OCI-LY7 (cell line): ENCODE data around the gene TMTC2. TPM values are rescaled to one million over a fixed set of nuclear protein-coding genes. Genes with fewer than 3 reads are reported as not detected.

Source experiments
- BruUV-seq: library from RNA; stranded (reverse); fragments of 400-500 nt; replicated peaks from 2 replicates; lab custom pipeline; 2021; lab: Mats Ljungman, UMichigan
- CTCF ChIA-PET: fragments of 300-600 bp; sonication (Branson Sonifier 250); formaldehyde crosslinking; loops from one replicate; lab custom pipeline; 2022; ENCODE audit warnings: antibody characterized with exemption; ENCODE audit not compliant: unreplicated experiment; lab: Charles Lee
- POLR2A ChIA-PET: fragments of 300-600 bp; sonication (Branson Sonifier 250); formaldehyde crosslinking; loops from one replicate; lab custom pipeline; 2022; ENCODE audit warnings: antibody characterized with exemption; lab: Charles Lee
- DNase-seq: peaks from one replicate; pipeline ENCODE4 v3.0.0-alpha.2; 2015; ENCODE audit warnings: low spot score
- H2AFZ ChIP-seq: fragments of 200-600 bp; sonication (generic), shearing (Covaris generic); 2 replicates; pipeline ENCODE4 v1.6.1; 2014; ENCODE audit warnings: mild to moderate bottlenecking, antibody characterized with exemption, low read length, moderate library complexity
- H3K27ac ChIP-seq: fragments of 200-600 bp; sonication (generic); 2 replicates; pipeline ENCODE4 v1.5.1; 2014; ENCODE audit warnings: mixed run types, low read depth, mild to moderate bottlenecking, moderate library complexity, low read length, inconsistent platforms; ENCODE audit not compliant: poor library complexity, severe bottlenecking
- H3K36me3 ChIP-seq: fragments of 200-600 bp; sonication (generic); 2 replicates; pipeline ENCODE4 v1.6.1; 2014; ENCODE audit warnings: mild to moderate bottlenecking, antibody characterized with exemption, low read length, moderate library complexity, mixed read lengths; ENCODE audit not compliant: insufficient read depth
- H3K4me1 ChIP-seq: fragments of 200-600 bp; sonication (generic); 2 replicates; pipeline ENCODE4 v1.5.1; 2014; ENCODE audit warnings: mild to moderate bottlenecking, low read length; ENCODE audit not compliant: insufficient read depth, poor library complexity, severe bottlenecking
- H3K4me2 ChIP-seq: fragments of 200-600 bp; sonication (generic); 2 replicates; pipeline ENCODE4 v1.6.1; 2014; ENCODE audit warnings: mild to moderate bottlenecking, low read length
- H3K4me3 ChIP-seq: fragments of 200-600 bp; sonication (generic); 2 replicates; pipeline ENCODE4 v1.5.1; 2014; ENCODE audit warnings: mild to moderate bottlenecking, low read depth, low read length; ENCODE audit not compliant: poor library complexity, severe bottlenecking
- H3K79me2 ChIP-seq: fragments of 200-600 bp; sonication (generic); 2 replicates; pipeline ENCODE4 v1.6.1; 2016; ENCODE audit warnings: low read depth, mild to moderate bottlenecking, low read length, moderate library complexity, mixed read lengths; ENCODE audit not compliant: insufficient read depth
- H3K9me2 ChIP-seq: fragments of 200-600 bp; sonication (generic); 2 replicates; pipeline ENCODE4 v1.6.1; 2016; ENCODE audit warnings: mild to moderate bottlenecking, low read length, mixed read lengths; ENCODE audit not compliant: insufficient read depth
- H3K9me3 ChIP-seq: fragments of 200-600 bp; sonication (generic); 2 replicates; pipeline ENCODE4 v1.6.1; 2014; ENCODE audit warnings: mild to moderate bottlenecking, mixed run types, low read length, mixed read lengths
- H4K20me1 ChIP-seq: fragments of 200-600 bp; sonication (generic); 2 replicates; pipeline ENCODE4 v1.6.1; 2014; ENCODE audit warnings: mild to moderate bottlenecking, antibody characterized with exemption, low read length, moderate library complexity, mixed read lengths; ENCODE audit not compliant: insufficient read depth
- CTCF ChIP-seq: fragments of 200-600 bp; sonication (generic); conservative IDR thresholded peaks from 2 replicates; pipeline ENCODE4 v1.5.1; 2014; ENCODE audit warnings: mild to moderate bottlenecking, antibody characterized with exemption, low read length, moderate library complexity, mixed read lengths
- EZH2phosphoT487 ChIP-seq: fragments of 200-600 bp; sonication (generic); IDR thresholded peaks from 2 replicates; pipeline ENCODE4 v1.6.1; 2018; ENCODE audit warnings: low read depth, borderline replicate concordance, mild to moderate bottlenecking, mixed run types, antibody characterized with exemption, low read length, moderate library complexity, mixed read lengths
- intact Hi-C: fragments of 100-400 bp; cut with micrococcal nuclease; formaldehyde crosslinking; loops from one replicate; pipeline ENCODE4 v1.10.0; 2022; ENCODE audit not compliant: unreplicated experiment
- total RNA-seq, 2 experiments: library from RNA; depleted of rRNA in 1 of 2; stranded (reverse); fragments of >200 nt in 1 of 2; shearing (Covaris generic) in 1 of 2; gene quantifications; 2 replicates each; pipeline ENCODE4 v1.2.3, GENCODE V29; 2014 to 2022

TMTC2 gene
- total RNA-seq, 2 experiments from 2014 or later = 5.6 to 8.1 TPM

GRCh38 chr12:82745807-82746206 lies 59.1 kb downstream of the TMTC2 start:
- no peak overlapping the region for H2AFZ ChIP-seq
- H3K4me3 ChIP-seq = no peak overlapping the region
- H3K4me2 ChIP-seq = no peak overlapping the region
- no peaks in the 10 kb centered on the region for H3K4me1 ChIP-seq
- TF ChIP-seq EZH2phosphoT487 = no peak
- no peak for TF ChIP-seq CTCF
- H3K27ac ChIP-seq = no peak overlapping the region
- H3K9me3 ChIP-seq = no peaks in the 10 kb centered on the region
- POLR2A ChIA-PET = interaction anchor here (0.5 to 1.3 kb wide), 2 partner anchors 48 to 59 kb away, joined by 3 read pairs; partner anchors contain the start of gene TMTC2
- no peaks in the 10 kb centered on the region for H3K9me2 ChIP-seq
- no peaks in the 10 kb centered on the region for H3K79me2 ChIP-seq
- no peaks in the 10 kb centered on the region for H4K20me1 ChIP-seq
- BruUV-seq = no TSS peak
- DNase-seq = no peak
- CTCF ChIA-PET = no interaction called here
- H3K36me3 ChIP-seq = no peaks in the 10 kb centered on the region
- intact Hi-C loops = no loop called here

GRCh38 chr12:82746668-82747067 lies 60.0 kb downstream of the TMTC2 start:
- intact Hi-C loops = no loop called here
- Histone ChIP-seq H3K27ac (no peak overlapping the region), H4K20me1 (no peaks in the 10 kb centered on the region), H2AFZ (no peak overlapping the region), H3K9me2 (no peaks in the 10 kb centered on the region), H3K79me2 (no peaks in the 10 kb centered on the region), H3K4me3 (no peak overlapping the region), H3K4me2 (no peak overlapping the region), H3K36me3 (no peaks in the 10 kb centered on the region), H3K9me3 (no peaks in the 10 kb centered on the region), H3K4me1 (no peaks in the 10 kb centered on the region)
- CTCF ChIA-PET = no interaction called here
- no peak for TF ChIP-seq CTCF
- no peak for TF ChIP-seq EZH2phosphoT487
- DNase-seq = no peak
- POLR2A ChIA-PET = interaction anchor here (0.6 to 1.3 kb wide), 3 partner anchors 12 to 539 kb away, joined by 3 read pairs; partner anchors contain the start of gene TMTC2
- BruUV-seq = no TSS peak

- H3K9me2 ChIP-seq = no peaks in the 10 kb centered on the region
- DNase-seq = no peak
- H3K27ac ChIP-seq = no peak overlapping the region
- H3K4me3 ChIP-seq = no peak overlapping the region
- H4K20me1 ChIP-seq = no peaks in the 10 kb centered on the region
- H2AFZ ChIP-seq = no peak overlapping the region
- H3K4me1 ChIP-seq = no peaks in the 10 kb centered on the region
- no peaks in the 10 kb centered on the region for H3K36me3 ChIP-seq
- intact Hi-C loops = no loop called here
- no peaks in the 10 kb centered on the region for H3K79me2 ChIP-seq
- TF ChIP-seq CTCF (no peak), EZH2phosphoT487 (no peak)
- ChIA-PET POLR2A (no interaction called here), CTCF (no interaction called here)
- no TSS peak for BruUV-seq
- H3K9me3 ChIP-seq = no peaks in the 10 kb centered on the region
- no peak overlapping the region for H3K4me2 ChIP-seq
Observed at GRCh38 chr12:82749015-82749414, 62.3 kb downstream of the TMTC2 start.
